Endothelial cell of umbilical vein (primary cell): ENCODE results near the gene ARMC3. TPM values are rescaled to one million over a fixed set of nuclear protein-coding genes. Genes with fewer than 3 reads are reported as not detected.

Experiments
- BruUV-seq: library from RNA; stranded (reverse); fragments of 400-500 nt; replicated peaks from 2 replicates; lab custom pipeline; 2021; lab: Mats Ljungman, UMichigan
- CTCF ChIA-PET: fragments of 300-600, 350-600 bp; sonication (Branson Sonifier 250); formaldehyde crosslinking; loops from one replicate; lab custom pipeline; 2021; ENCODE audit warnings: antibody characterized with exemption, inconsistent platforms; lab: Charles Lee
- POLR2A ChIA-PET: fragments of 300-600, 350-600 bp; sonication (Branson Sonifier 250); formaldehyde crosslinking; loops from one replicate; lab custom pipeline; 2021; ENCODE audit warnings: antibody characterized with exemption, inconsistent platforms; lab: Charles Lee
- DNase-seq: peaks from one replicate; pipeline ENCODE4 v3.0.0-alpha.2; 2011; ENCODE audit warnings: low read depth, low spot score
- FAIRE-seq: peaks from 2 replicates; lab custom pipeline; 2011; peaks lifted over from hg19 to GRCh38; lab: Jason Lieb, UNC
- H2AFZ ChIP-seq: 2 replicates; pipeline ENCODE4 v1.6.0; 2012; ENCODE audit warnings: low read depth, low read length, control low read depth, inconsistent platforms
- H3K27ac ChIP-seq: 2 replicates; pipeline ENCODE4 v1.5.1; 2011; ENCODE audit warnings: low read depth, mild to moderate bottlenecking, control low read depth, low read length, moderate library complexity; ENCODE audit not compliant: insufficient read depth
- H3K27me3 ChIP-seq, 2 experiments: 2 replicates each; pipeline versions ENCODE4 v1.6.0 to v1.6.1; 2011; ENCODE audit warnings: low read length in 2 of 2, mixed read lengths in 1 of 2; ENCODE audit not compliant: control insufficient read depth in 2 of 2, insufficient read depth in 2 of 2
- H3K36me3 ChIP-seq, 2 experiments: 2 replicates in 1 of 2; 3 replicates in 1 of 2; pipeline ENCODE4 v1.5.1; 2011; ENCODE audit warnings: low read length in 2 of 2, mild to moderate bottlenecking in 1 of 2, moderate library complexity in 1 of 2; ENCODE audit not compliant: control insufficient read depth in 2 of 2, insufficient read depth in 2 of 2; ENCODE audit errors: extremely low read depth in 1 of 2
- H3K4me1 ChIP-seq: 3 replicates; pipeline ENCODE4 v1.5.1; 2011; ENCODE audit warnings: mild to moderate bottlenecking, low read length; ENCODE audit not compliant: control insufficient read depth, insufficient read depth; ENCODE audit errors: extremely low read depth
- H3K4me2 ChIP-seq: 2 replicates; pipeline ENCODE4 v1.6.1; 2011; ENCODE audit warnings: low read length, control low read depth, mixed read lengths; ENCODE audit not compliant: insufficient read depth
- H3K4me3 ChIP-seq, 3 experiments: fragments of 200-600 bp in 1 of 3; sonication (generic), shearing (Covaris generic) in 1 of 3; replicated peaks in 1 of 3; 2 replicates each; pipeline ENCODE4 v1.5.1; 2011 to 2016; ENCODE audit warnings: control low read depth in 3 of 3, low read length in 3 of 3, mild to moderate bottlenecking in 2 of 3, inconsistent platforms in 1 of 3, low read depth in 1 of 3, moderate library complexity in 1 of 3; ENCODE audit not compliant: insufficient read depth in 1 of 3
- H3K79me2 ChIP-seq: 2 replicates; pipeline ENCODE4 v1.6.0; 2012; ENCODE audit warnings: low read length, inconsistent platforms; ENCODE audit not compliant: control insufficient read depth, insufficient read depth
- H3K9ac ChIP-seq: replicated peaks from 2 replicates; pipeline ENCODE3; 2011; ENCODE audit warnings: low read length, control low read depth; ENCODE audit not compliant: insufficient read depth; ENCODE audit errors: extremely low read depth
- H3K9me1 ChIP-seq: replicated peaks from 3 replicates; pipeline ENCODE4 v1.6.0; 2011; ENCODE audit warnings: mild to moderate bottlenecking, low read length; ENCODE audit not compliant: control insufficient read depth, insufficient read depth; ENCODE audit errors: extremely low read depth
- H3K9me3 ChIP-seq: replicated peaks from 2 replicates; pipeline ENCODE4 v1.5.1; 2012; ENCODE audit warnings: low read length, inconsistent platforms; ENCODE audit not compliant: control insufficient read depth, insufficient read depth
- H4K20me1 ChIP-seq: replicated peaks from 2 replicates; pipeline ENCODE3; 2011; ENCODE audit warnings: mild to moderate bottlenecking, low read length; ENCODE audit not compliant: control insufficient read depth, insufficient read depth; ENCODE audit errors: extremely low read depth
- CTCF ChIP-seq, 2 donors: IDR thresholded peaks; 1 replicate in 1 of 2; 2 replicates in 1 of 2; pipeline ENCODE4 v1.5.1; 2011; ENCODE audit warnings: low read length in 2 of 2, mild to moderate bottlenecking in 2 of 2, moderate library complexity in 2 of 2, control low read depth in 1 of 2, inconsistent platforms in 1 of 2, low read depth in 1 of 2; ENCODE audit not compliant: insufficient read depth in 1 of 2; ENCODE audit errors: extremely low read depth in 1 of 2
- EZH2 ChIP-seq: IDR thresholded peaks from 2 replicates; pipeline ENCODE4 v1.6.1; 2012; ENCODE audit warnings: borderline replicate concordance, low read depth, mild to moderate bottlenecking, moderate library complexity, low read length, inconsistent platforms; ENCODE audit not compliant: severe bottlenecking
- FOS ChIP-seq: IDR thresholded peaks from 2 replicates; pipeline ENCODE4 v1.6.1; 2011; ENCODE audit warnings: mild to moderate bottlenecking, low read length, moderate library complexity, borderline replicate concordance; ENCODE audit not compliant: insufficient read depth
- GATA2 ChIP-seq: IDR thresholded peaks from 2 replicates; pipeline ENCODE4 v1.7.0; 2011; ENCODE audit warnings: low read depth, mild to moderate bottlenecking, moderate library complexity, mixed read lengths, low read length; ENCODE audit not compliant: insufficient read length, insufficient read depth
- JUN ChIP-seq: IDR thresholded peaks from 2 replicates; pipeline ENCODE4 v1.6.1; 2011; ENCODE audit warnings: borderline replicate concordance, low read depth; ENCODE audit not compliant: insufficient read length, insufficient read depth
- MAX ChIP-seq: IDR thresholded peaks from 2 replicates; pipeline ENCODE4 v1.6.1; 2011; ENCODE audit not compliant: insufficient read depth, insufficient read length
- MYC ChIP-seq: IDR thresholded peaks from one replicate; pipeline ENCODE4 v1.6.1; 2011; ENCODE audit warnings: mild to moderate bottlenecking, low read depth, low read length
- POLR2A ChIP-seq: IDR thresholded peaks from 2 replicates; pipeline ENCODE4 v1.6.1; 2012; ENCODE audit warnings: low read depth, mild to moderate bottlenecking, control low read depth, low read length
- POLR2AphosphoS5 ChIP-seq: IDR thresholded peaks from 2 replicates; pipeline ENCODE4 v1.6.1; 2012; ENCODE audit warnings: low read depth, mild to moderate bottlenecking, control low read depth, low read length, moderate library complexity; ENCODE audit not compliant: insufficient read depth
- dilution Hi-C: fragments of 300-500 bp; cut with MboI; formaldehyde crosslinking; loops from one replicate; pipeline ENCODE4 v1.15.0; 2019; ENCODE audit warnings: low sequenced_read_pairs; ENCODE audit not compliant: extremely low pct_ligation_motif_present
- intact Hi-C: fragments of 100-400 bp; cut with micrococcal nuclease; formaldehyde crosslinking; loops from one replicate; pipeline ENCODE4 v1.10.0; 2022
- polyA plus RNA-seq, 4 experiments: library from polyadenylated mRNA; depleted of rRNA in 3 of 4; stranded (reverse) in 3 of 4; unstranded in 1 of 4; fragments of >200 nt; gene quantifications; 2 replicates each; pipeline versions ENCODE4 v1.2.1 to v1.2.3, GENCODE V29; 2011 to 2012; ENCODE audit warnings: missing spikeins in 1 of 4
- total RNA-seq: library from RNA; stranded (reverse); gene quantifications from 2 replicates; pipeline ENCODE4 v1.2.3, GENCODE V29; 2021

Gene ARMC3
- total and polyA plus RNA-seq, 2 donors (not counting 3 experiments of a cell fraction or from before 2014, with no cell fraction given): not detected

- Histone ChIP-seq H3K36me3 (no peaks in the 10 kb centered on the region), H3K9me3 (no peaks in the 10 kb centered on the region), H2AFZ (no peak overlapping the region), H3K9ac (no peak overlapping the region), H3K4me1 (no peaks in the 10 kb centered on the region), H3K27me3 (peaks cover 0 to 6% of the 10 kb centered on the region in 2 experiments), H3K27ac (no peak overlapping the region), H3K4me2 (no peak overlapping the region), H4K20me1 (no peaks in the 10 kb centered on the region), H3K4me3 (no peak overlapping the region), H3K79me2 (no peaks in the 10 kb centered on the region), H3K9me1 (no peaks in the 10 kb centered on the region)
- CTCF ChIA-PET: interaction anchor here (1.1 kb wide), 1 partner anchor 882 kb away, joined by 3 read pairs; no protein-coding TSS in a partner anchor
- FAIRE-seq (no peak), DNase-seq (no peak)
- POLR2A ChIA-PET: no interaction called here
- intact Hi-C loops (no loop called here), dilution Hi-C loops (no loop called here)
- TF ChIP-seq MAX (no peak), MYC (no peak), JUN (no peak), POLR2AphosphoS5 (no peak), CTCF (IDR thresholded peaks at IDR 0.05; ENCODE audit: extremely low read depth in 1 of 2, insufficient read depth in 1 of 2, low read depth in 1 of 2, low read length in 2 of 2) (no peak), EZH2 (no peak), GATA2 (no peak), POLR2A (no peak), FOS (no peak)
- no TSS peak for BruUV-seq
Measured at GRCh38 chr10:22899775-22900174, 28.1 kb upstream of the ARMC3 start.
